MCF 10A (cell line): ENCODE measurements around the gene CTNNA2. TPM values are rescaled to one million over a fixed set of nuclear protein-coding genes. Genes with fewer than 3 reads are reported as not detected.

Experiments
- BruUV-seq: library from RNA; stranded (reverse); fragments of 400-500 nt; replicated peaks from 2 replicates; lab custom pipeline; 2021; lab: Mats Ljungman, UMichigan
- CTCF ChIA-PET: fragments of 300-600 bp; sonication (Branson Sonifier 250); formaldehyde crosslinking; extraction: SDS; loops from one replicate; lab custom pipeline; 2021; ENCODE audit warnings: antibody characterized with exemption, inconsistent platforms; lab: Yijun Ruan, JAX
- POLR2A ChIA-PET: fragments of 300-600, 350-650 bp; sonication (Branson Sonifier 250); formaldehyde crosslinking; extraction: SDS; loops from one replicate; lab custom pipeline; 2020; ENCODE audit warnings: antibody characterized with exemption, inconsistent platforms; lab: Yijun Ruan, JAX
- DNase-seq: peaks from one replicate; pipeline ENCODE4 v3.0.0-alpha.2; 2018; ENCODE audit not compliant: unreplicated experiment
- H3K27ac Mint-ChIP-seq: one replicate; pipeline ENCODE4 v1.8.0; 2022; ENCODE audit warnings: mild to moderate bottlenecking, low read depth, mixed read lengths; ENCODE audit not compliant: unreplicated experiment
- H3K27me3 Mint-ChIP-seq: one replicate; pipeline ENCODE4 v1.8.0; 2022; ENCODE audit warnings: mixed read lengths; ENCODE audit not compliant: insufficient read depth, unreplicated experiment
- H3K36me3 Mint-ChIP-seq: one replicate; pipeline ENCODE4 v1.8.0; 2022; ENCODE audit warnings: mild to moderate bottlenecking, moderate library complexity, mixed read lengths; ENCODE audit not compliant: insufficient read depth, unreplicated experiment
- H3K4me1 Mint-ChIP-seq: one replicate; pipeline ENCODE4 v1.8.0; 2022; ENCODE audit warnings: mixed read lengths; ENCODE audit not compliant: insufficient read depth, unreplicated experiment
- H3K4me3 Mint-ChIP-seq: one replicate; pipeline ENCODE4 v1.8.0; 2022; ENCODE audit warnings: mild to moderate bottlenecking, moderate library complexity, mixed read lengths; ENCODE audit not compliant: unreplicated experiment
- H3K9me3 Mint-ChIP-seq: one replicate; pipeline ENCODE4 v1.8.0; 2022; ENCODE audit warnings: mixed read lengths; ENCODE audit not compliant: unreplicated experiment
- CTCF ChIP-seq: fragments of 200-600 bp; IDR thresholded peaks from one replicate; pipeline ENCODE4 v1.8.0; 2022; ENCODE audit warnings: antibody characterized with exemption, mild to moderate bottlenecking; ENCODE audit not compliant: unreplicated experiment
- intact Hi-C: fragments of 100-400 bp; cut with micrococcal nuclease; formaldehyde crosslinking; loops from 2 replicates; pipeline ENCODE4 v1.14.1; 2022
- total RNA-seq: library from RNA; stranded (reverse); gene quantifications from 2 replicates; pipeline ENCODE4 v1.2.3, GENCODE V29; 2022

The CTNNA2 gene
- total RNA-seq, 1 experiment from 2014 or later, result not detected

GRCh38 chr2:80610108-80610507 is 1097.3 kb downstream of the CTNNA2 start:
- Mint-ChIP-seq H3K4me3 (no peak overlapping the region), H3K36me3 (no peaks in the 10 kb centered on the region), H3K27ac (no peak overlapping the region), H3K4me1 (no peaks in the 10 kb centered on the region), H3K9me3 (no peaks in the 10 kb centered on the region), H3K27me3 (no peaks in the 10 kb centered on the region)
- no TSS peak for BruUV-seq
- CTCF ChIA-PET, result interaction anchor here (1.1 kb wide), 1 partner anchor 24 kb away, joined by 3 read pairs; no protein-coding TSS in a partner anchor
- POLR2A ChIA-PET, result no interaction called here
- no peak for DNase-seq
- intact Hi-C loops, result no loop called here
- no peak for TF ChIP-seq CTCF

- H3K4me1 Mint-ChIP-seq, result peaks cover 14% of the 10 kb centered on the region
- DNase-seq, result peak; percentile 44
- H3K27ac Mint-ChIP-seq, result peak overlapping the region; percentile 37
- no peaks in the 10 kb centered on the region for H3K27me3 Mint-ChIP-seq
- CTCF ChIA-PET, result no interaction called here
- H3K4me3 Mint-ChIP-seq, result no peak overlapping the region
- intact Hi-C loops, result no loop called here
- peaks cover 7% of the 10 kb centered on the region for H3K9me3 Mint-ChIP-seq
- H3K36me3 Mint-ChIP-seq, result peaks cover 6% of the 10 kb centered on the region
- BruUV-seq, result no TSS peak
- no peak for TF ChIP-seq CTCF
- POLR2A ChIA-PET, result no interaction called here
Measured at GRCh38 chr2:80621656-80622055, 1108.8 kb downstream of the CTNNA2 start.

- Mint-ChIP-seq H3K36me3 (peaks cover 6% of the 10 kb centered on the region), H3K27ac (no peak overlapping the region), H3K4me3 (no peak overlapping the region), H3K4me1 (peaks cover 14% of the 10 kb centered on the region), H3K9me3 (peaks cover 2% of the 10 kb centered on the region), H3K27me3 (no peaks in the 10 kb centered on the region)
- POLR2A ChIA-PET, result no interaction called here
- CTCF ChIA-PET, result interaction anchor here (0.6 to 0.8 kb wide), 2 partner anchors 48 to 104 kb away, joined by 3 read pairs; no protein-coding TSS in a partner anchor
- BruUV-seq, result no TSS peak
- intact Hi-C loops, result no loop called here
- TF ChIP-seq CTCF, result no peak
- DNase-seq, result no peak
Measured at GRCh38 chr2:80624062-80624461, 1111.2 kb downstream of the CTNNA2 start.

- no TSS peak for BruUV-seq
- POLR2A ChIA-PET, result no interaction called here
- intact Hi-C loops, result no loop called here
- Mint-ChIP-seq H3K4me1 (no peaks in the 10 kb centered on the region), H3K9me3 (no peaks in the 10 kb centered on the region), H3K4me3 (no peak overlapping the region), H3K27ac (no peak overlapping the region), H3K36me3 (no peaks in the 10 kb centered on the region), H3K27me3 (no peaks in the 10 kb centered on the region)
- DNase-seq, result no peak
- CTCF ChIA-PET, result no interaction called here
- no peak for TF ChIP-seq CTCF
Measured at GRCh38 chr2:80634590-80634989, 1121.7 kb downstream of the CTNNA2 start.
